Dedifferentiated amniotic fluid mesenchymal stem cell (primary cell): ENCODE data around the gene DNHD1.

Experiments used
- DNase-seq: peaks from one replicate; pipeline ENCODE4 v3.0.0-alpha.2; 2016; ENCODE audit errors: extremely low spot score

Gene DNHD1

DNA sequence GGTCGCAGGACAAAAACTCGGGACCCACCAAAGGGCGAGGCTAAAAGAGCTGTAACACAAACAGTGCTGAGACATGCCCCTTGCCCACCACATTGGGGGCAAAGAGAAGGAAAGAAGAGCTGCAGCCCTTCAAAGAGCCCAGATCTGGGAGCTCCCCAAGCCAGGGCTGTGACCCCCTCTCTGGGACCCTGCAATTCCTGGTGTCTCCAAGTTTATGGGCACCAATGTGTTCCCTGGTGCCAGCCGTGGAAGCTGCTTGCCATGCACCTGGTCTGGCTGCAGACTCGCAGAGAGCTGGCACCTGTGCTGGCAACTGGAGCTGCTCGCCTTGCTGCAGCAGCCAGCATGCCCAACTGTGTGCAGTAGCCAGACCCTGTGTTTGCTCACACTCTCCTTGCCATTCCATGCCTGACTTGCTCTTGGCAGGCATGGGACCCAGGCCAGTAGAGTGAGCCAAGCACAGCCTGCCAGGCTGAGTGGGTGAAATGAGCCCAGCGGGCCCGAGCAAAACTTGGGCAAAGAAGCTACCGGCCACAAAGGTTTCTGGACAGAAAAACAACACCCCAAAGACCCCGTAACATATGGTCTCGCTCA lies 90.4 kb downstream of the DNHD1 start:
- DNase-seq, result no peak

DNA sequence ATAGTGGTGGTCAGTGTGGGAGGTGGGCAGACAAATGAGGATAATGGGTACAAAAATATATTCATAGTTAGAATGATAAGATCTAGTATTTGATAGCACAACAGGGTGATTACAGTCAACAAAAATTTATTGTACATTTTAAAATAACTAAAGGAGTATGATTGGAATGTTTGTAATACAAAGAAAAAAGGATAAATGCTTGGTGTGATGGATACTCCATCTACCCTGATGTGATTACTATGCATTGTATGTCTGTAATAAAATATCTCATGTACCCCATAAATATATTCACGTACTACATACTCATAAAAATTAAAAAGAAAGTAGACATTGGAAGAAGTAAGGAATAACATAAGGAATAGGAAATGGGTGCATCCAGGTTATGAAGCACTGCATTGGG lies 90.9 kb downstream of the DNHD1 start:
- DNase-seq, result no peak

- no peak for DNase-seq
These were observed 97.2 kb downstream of the DNHD1 start for GRCh38 chr11:6594142-6594768.

DNA sequence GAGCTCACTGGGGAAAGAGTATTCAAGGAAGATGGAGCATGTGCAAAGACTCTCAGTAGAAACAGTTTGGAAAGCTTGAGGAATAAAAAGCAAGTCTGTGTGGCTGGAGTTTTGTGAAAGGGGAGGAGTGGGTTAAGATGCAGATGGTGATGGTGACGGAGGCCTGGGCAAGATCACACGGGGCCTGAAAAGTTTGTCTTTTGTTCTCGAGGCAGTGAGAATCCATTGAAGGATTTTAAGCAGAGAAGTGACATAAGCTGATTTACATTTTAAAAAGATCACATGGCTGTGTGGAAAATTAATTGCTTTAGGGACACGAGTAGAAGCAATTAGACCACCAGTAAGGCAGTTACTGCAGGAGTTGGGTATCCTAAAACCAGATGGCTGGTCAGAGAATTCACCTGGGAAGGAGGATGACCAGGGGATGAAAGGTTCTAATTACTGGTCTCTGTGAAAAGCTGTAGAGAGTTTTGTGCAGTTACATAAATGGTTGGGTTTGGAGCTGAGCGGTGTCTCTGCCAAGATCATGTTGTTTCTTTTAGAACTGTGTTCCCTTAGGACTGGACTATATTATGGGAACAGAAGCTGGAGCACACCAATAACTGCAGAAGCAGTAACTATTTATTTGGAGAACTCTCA lies 99.3 kb downstream of the DNHD1 start:
- DNase-seq, result no peak

DNA sequence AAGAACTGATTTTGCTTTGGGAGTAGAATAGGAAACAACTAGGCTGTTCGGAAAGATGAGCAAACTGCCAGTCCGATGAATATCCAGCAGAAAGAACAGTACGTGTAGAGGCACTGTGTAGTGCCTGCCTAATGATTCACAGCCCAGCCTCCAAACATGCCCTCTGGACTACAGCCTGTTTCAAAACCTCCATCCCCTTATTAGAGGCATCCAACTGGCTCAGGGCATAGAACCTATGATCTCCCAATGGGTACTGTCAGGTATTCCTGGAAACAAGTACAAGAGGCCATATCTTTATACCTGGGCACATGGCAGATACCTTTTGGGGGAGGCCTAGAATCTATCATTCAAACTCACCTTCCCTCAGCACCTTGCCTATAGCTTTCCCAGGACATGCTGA lies 101.5 kb downstream of the DNHD1 start:
- no peak for DNase-seq

DNA sequence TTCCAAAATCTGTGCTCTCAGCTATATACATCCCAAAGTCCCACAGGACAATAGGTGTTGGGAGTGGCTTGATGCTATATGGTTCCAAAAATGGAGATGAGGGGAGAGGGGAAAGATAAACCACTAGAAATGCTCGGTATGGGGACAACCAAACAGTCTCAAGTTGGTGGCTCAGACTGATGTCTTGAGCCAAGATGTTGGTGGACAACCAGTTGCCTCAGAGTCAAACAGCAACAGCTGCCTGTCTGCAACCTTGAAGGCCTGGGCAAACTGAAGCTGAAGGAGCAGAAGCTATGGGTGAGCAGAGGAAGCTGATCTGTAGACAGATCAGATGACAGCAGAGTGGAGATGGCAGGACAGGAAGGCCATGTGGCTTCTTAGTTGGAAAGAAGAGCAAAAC lies 102.4 kb downstream of the DNHD1 start:
- no peak for DNase-seq

GRCh38 chr11:6599881-6600390 lies 102.9 kb downstream of the DNHD1 start:
- no peak for DNase-seq

DNA sequence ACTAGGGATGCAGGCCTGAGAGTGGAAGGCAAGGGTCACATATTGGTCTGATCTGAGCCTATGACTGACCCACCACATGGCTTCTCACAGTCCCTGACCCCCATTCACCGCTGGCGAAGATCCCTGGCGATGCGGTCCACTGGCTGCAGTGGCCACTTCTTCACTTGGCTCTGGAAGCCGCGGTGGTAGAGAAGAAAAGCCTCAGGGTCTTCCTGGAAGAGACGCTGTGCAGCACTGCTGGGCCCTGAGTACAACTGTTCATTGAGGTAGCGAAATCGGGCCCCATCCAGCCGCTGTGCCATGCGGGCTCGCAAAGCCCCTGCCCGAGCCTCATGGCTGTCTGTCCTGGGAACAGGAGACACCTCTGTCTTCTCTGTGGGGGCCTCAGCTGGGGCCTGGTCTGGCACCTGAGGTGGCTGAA lies 104.0 kb downstream of the DNHD1 start:
- no peak for DNase-seq

DNA sequence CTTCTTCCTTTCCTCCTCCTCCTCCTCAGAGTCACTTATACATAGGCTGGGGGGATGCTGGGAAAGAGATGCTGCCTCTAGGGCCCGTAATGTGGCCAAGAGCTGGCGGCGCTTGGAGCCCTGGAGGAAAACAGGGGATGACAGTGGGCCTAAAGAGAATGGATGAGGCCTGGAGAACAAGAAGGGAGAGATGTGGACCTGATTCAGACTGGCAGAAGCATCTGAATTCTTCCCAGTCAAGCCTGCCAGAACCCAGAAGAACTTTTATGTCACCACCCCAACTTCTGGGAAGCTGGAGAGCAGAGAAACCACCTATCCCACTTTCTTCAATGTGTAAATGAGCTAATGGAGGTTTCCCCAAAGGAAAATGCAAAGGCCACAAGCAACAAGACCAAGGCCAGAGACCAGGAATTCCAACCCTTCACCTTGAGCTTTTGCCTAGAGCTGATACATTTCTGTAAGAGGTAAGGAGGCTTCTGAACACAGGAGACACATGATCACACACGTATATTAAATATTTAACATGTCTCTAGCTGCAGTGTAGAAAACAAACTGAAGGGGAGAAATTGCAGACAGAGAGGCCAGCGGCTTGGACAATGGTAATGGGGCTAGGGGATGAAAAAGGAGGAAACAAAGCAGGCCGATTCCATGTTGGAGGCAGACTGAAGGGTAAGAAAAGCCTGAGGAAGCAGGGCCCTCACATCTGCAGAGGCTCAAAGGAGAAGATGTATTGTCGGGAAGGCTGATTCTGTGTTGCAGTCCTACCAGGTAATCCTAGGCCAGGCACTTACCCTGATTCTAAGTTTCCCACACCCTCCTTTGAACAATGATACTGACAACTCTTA lies 105.2 kb downstream of the DNHD1 start:
- no peak for DNase-seq

DNA sequence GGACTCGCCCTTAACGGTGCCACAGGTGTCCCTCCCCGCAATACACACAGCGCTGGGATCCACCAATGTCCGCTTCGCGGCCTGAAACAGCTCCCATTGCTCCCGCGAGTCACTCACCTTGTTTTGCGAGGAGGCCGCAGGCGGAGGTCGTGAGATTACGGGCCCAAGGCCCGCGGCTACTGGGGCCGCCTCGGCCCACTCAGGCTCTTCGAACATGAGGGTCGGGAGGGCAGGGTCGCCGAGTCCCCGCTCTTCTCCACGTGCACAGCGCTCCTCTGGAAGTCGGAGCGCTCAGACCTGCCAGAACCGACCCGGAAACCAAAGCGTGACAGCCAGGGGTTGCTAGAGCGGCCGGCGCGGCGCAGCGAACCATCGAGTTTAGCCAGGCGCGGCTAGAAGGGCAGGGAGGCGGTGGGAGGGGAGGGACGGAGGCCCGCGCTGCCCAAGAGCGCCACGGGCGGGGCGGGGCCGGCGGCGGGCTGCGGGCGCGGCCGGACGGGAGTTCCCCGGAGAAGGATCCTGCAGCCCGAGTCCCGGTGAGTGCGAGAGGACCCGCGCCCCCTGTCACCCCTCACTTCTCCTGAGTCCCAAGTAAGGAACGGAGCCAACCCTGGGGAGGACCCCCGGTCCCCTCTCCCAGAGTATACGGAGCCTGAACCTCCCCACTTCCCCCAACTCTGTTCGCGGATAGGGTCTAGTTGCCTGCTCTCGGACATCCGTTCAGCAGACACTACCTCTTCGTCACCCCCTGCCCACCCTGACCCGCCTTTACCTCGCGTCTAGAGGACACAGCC lies 106.4 kb downstream of the DNHD1 start, which contains the start of the genes ILK and RRP8:
ILK (plus strand) TSS at position 488 of the 794 bp plus-strand sequence. CDS start 498 bp downstream, outside the sequence.
RRP8 (minus strand) TSS at position 330 of the 794 bp plus-strand sequence; CDS start at position 216, 114 bp downstream.
- DNase-seq, result peak; percentile 83

DNA sequence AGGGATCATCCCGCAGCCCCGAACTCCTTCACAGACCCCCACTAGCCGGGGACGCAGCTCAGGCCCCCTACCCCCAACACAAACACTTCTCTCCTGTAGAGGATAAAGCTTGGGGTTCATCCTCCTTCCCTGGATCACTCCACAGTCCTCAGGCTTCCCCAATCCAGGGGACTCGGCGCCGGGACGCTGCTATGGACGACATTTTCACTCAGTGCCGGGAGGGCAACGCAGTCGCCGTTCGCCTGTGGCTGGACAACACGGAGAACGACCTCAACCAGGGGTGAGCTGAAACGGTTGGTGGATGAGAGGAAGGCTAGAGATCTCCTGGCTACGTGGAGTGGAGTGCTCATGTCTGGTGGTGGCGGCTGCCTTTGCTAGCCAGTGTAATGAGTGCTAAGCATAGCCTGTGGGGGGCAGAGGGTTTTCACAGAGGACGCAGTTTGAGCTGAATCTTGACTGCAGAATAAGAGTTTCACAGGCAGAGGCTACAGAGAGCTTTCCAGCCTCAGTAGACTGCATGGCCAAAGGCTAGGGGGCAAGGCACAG lies 107.1 kb downstream of the DNHD1 start:
- DNase-seq, result peak; percentile 53

DNA sequence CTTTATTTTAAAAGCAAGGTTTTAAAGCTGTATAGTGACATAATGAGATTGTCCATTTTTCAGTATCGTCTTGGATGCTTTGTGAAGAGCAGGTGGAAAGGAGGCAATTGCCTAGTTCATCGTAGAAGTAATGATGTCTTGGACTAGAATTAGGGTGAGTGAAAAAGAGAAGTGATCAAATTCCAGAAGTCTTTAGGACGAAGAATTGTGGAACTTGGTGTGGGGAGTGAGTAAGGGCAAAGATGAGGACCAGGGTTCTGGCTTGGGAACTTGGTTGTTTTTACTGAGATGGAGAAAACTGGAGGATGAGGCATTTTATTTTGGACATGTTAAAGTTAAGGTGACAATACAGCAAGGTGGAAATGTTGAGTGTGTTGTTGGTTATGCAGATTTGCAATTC lies 107.7 kb downstream of the DNHD1 start:
- no peak for DNase-seq

GRCh38 chr11:6606471-6607189 lies 109.5 kb downstream of the DNHD1 start:
- peak; percentile 92 for DNase-seq

DNA sequence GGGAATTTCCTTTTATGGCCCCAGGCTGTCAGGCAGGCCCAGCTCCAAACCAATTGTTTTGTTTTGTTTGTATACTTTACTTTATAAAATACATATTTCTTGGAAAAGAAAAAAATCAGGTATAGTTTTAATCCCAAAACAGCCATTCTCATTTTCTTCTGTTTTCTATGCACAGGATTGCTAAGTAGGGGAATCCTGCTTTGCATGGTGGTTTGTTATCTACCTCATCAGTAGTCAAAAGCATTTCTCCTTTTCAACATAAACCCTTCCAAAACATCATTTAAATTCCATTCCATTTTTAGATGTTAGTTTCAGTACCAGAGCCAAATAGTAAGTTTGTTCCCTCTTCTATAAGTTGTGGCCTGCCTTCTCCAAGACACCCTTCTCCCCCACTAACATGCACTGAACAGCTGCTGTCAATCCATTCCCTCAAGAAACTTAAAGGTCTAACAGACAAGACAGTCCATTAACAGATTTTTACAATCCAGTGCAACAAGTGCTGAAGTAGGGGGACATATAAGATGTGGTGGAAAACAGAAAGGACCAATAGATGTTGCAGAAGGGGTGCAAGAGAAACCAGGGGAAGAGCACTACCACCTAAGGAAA lies 110.2 kb downstream of the DNHD1 start:
- no peak for DNase-seq

DNA sequence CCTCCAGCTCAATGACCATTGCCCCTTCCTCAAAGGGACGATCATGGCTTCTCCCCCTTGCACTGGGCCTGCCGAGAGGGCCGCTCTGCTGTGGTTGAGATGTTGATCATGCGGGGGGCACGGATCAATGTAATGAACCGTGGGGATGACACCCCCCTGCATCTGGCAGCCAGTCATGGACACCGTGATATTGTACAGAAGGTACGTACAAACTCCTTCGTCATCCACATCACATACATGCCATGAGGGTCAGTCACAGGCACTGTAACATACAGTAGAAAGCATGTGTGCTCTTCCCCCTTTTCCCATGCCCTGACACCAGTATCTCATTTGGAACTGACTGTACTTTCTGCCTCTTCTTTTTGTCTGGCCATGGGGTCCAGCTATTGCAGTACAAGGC lies 110.9 kb downstream of the DNHD1 start:
- DNase-seq, result no peak

- no peak for DNase-seq
These were observed 111.8 kb downstream of the DNHD1 start for GRCh38 chr11:6608726-6609501.

- DNase-seq, result no peak
These were observed 112.5 kb downstream of the DNHD1 start for GRCh38 chr11:6609502-6610015.

- DNase-seq, result no peak
These were observed 113.5 kb downstream of the DNHD1 start for GRCh38 chr11:6610591-6610990.
